NCI-H2107 (cell line): ENCODE results near the gene PTP4A1.
"Not testable (repeated sequence)": the region's sequence is repeated elsewhere in the genome, so short reads cannot be mapped to it uniquely, and the experiment has no call there.

ENCODE experiments used
- DNase-seq: peaks from one replicate; lab custom pipeline; 2025; lab: John Stamatoyannopoulos, UW

Gene PTP4A1

GRCh38 chr6:63582579-63583231 lies 10.4 kb downstream of the PTP4A1 start:
- no peak for DNase-seq

GRCh38 chr6:63584125-63584514 lies 11.8 kb downstream of the PTP4A1 start:
- no peak for DNase-seq

- no peak for DNase-seq
Observed at GRCh38 chr6:63584566-63584965, 12.3 kb downstream of the PTP4A1 start.

GRCh38 chr6:63585652-63586051 lies 13.4 kb downstream of the PTP4A1 start:
- not testable (repeated sequence) for DNase-seq

GRCh38 chr6:63589952-63590411 lies 17.7 kb downstream of the PTP4A1 start:
- DNase-seq, result no peak

- DNase-seq, result no peak
Observed at GRCh38 chr6:63592886-63593285, 20.6 kb downstream of the PTP4A1 start.

- no peak for DNase-seq
Observed at GRCh38 chr6:63597141-63598048, 25.1 kb downstream of the PTP4A1 start.

GRCh38 chr6:63598049-63599036 lies 26.1 kb downstream of the PTP4A1 start:
- peak; percentile 20 for DNase-seq

- DNase-seq, result no peak
Observed at GRCh38 chr6:63599243-63599642, 27.0 kb downstream of the PTP4A1 start.

GRCh38 chr6:63600136-63600535 lies 27.9 kb downstream of the PTP4A1 start:
- no peak for DNase-seq

GRCh38 chr6:63609231-63609630 lies 37.0 kb downstream of the PTP4A1 start:
- no peak for DNase-seq

GRCh38 chr6:63610944-63611343 lies 38.7 kb downstream of the PTP4A1 start:
- no peak for DNase-seq

GRCh38 chr6:63611560-63611959 lies 39.3 kb downstream of the PTP4A1 start:
- no peak for DNase-seq

- no peak for DNase-seq
Observed at GRCh38 chr6:63615590-63615989, 43.3 kb downstream of the PTP4A1 start.
